ENCODE results near the gene PIK3AP1.

Gene PIK3AP1

GRCh38 chr10:96608805-96609204 lies 111.5 kb downstream of the PIK3AP1 start:
- Mint-ChIP-seq H3K36me3 (no peaks in the 10 kb centered on the region), H3K9me3 (no peaks in the 10 kb centered on the region), H3K27ac (no peak overlapping the region), H3K4me3 (no peak overlapping the region), H3K4me1 (peaks cover 11% of the 10 kb centered on the region), H3K27me3 (no peaks in the 10 kb centered on the region)

GRCh38 chr10:96608262-96608661 lies 112.1 kb downstream of the PIK3AP1 start:
- H3K36me3 Mint-ChIP-seq = no peaks in the 10 kb centered on the region
- no peaks in the 10 kb centered on the region for H3K27me3 Mint-ChIP-seq
- H3K4me3 Mint-ChIP-seq = no peak overlapping the region
- H3K27ac Mint-ChIP-seq = no peak overlapping the region
- H3K4me1 Mint-ChIP-seq = peaks cover 11% of the 10 kb centered on the region
- no peaks in the 10 kb centered on the region for H3K9me3 Mint-ChIP-seq

- no peaks in the 10 kb centered on the region for H3K9me3 Mint-ChIP-seq
- H3K27ac Mint-ChIP-seq = no peak overlapping the region
- no peaks in the 10 kb centered on the region for H3K27me3 Mint-ChIP-seq
- H3K4me1 Mint-ChIP-seq = peaks cover 11% of the 10 kb centered on the region
- H3K4me3 Mint-ChIP-seq = no peak overlapping the region
- no peaks in the 10 kb centered on the region for H3K36me3 Mint-ChIP-seq
Measured at GRCh38 chr10:96606946-96607345, 113.4 kb downstream of the PIK3AP1 start.

GRCh38 chr10:96606216-96606615 lies 114.1 kb downstream of the PIK3AP1 start:
- H3K27ac Mint-ChIP-seq = no peak overlapping the region
- H3K4me3 Mint-ChIP-seq = no peak overlapping the region
- H3K27me3 Mint-ChIP-seq = no peaks in the 10 kb centered on the region

GRCh38 chr10:96600337-96600736 lies 120.0 kb downstream of the PIK3AP1 start:
- Mint-ChIP-seq H3K36me3 (no peaks in the 10 kb centered on the region), H3K27me3 (no peaks in the 10 kb centered on the region), H3K27ac (no peak overlapping the region), H3K4me1 (no peaks in the 10 kb centered on the region), H3K4me3 (no peak overlapping the region), H3K9me3 (no peaks in the 10 kb centered on the region)

More at GRCh38 chr10:96606216-96606615, 114.1 kb downstream of the PIK3AP1 start:
- Mint-ChIP-seq H3K9me3 (no peaks in the 10 kb centered on the region), H3K36me3 (no peaks in the 10 kb centered on the region), H3K4me1 (peaks cover 11% of the 10 kb centered on the region)

- Mint-ChIP-seq H3K36me3 (no peaks in the 10 kb centered on the region), H3K4me3 (no peak overlapping the region), H3K4me1 (no peaks in the 10 kb centered on the region), H3K27ac (no peak overlapping the region), H3K27me3 (no peaks in the 10 kb centered on the region), H3K9me3 (no peaks in the 10 kb centered on the region)
Measured at GRCh38 chr10:96598846-96599245, 121.5 kb downstream of the PIK3AP1 start.

GRCh38 chr10:96596422-96597407 lies 123.6 kb downstream of the PIK3AP1 start:
- no peak overlapping the region for H3K4me3 Mint-ChIP-seq
- no peak overlapping the region for H3K27ac Mint-ChIP-seq
- no peaks in the 10 kb centered on the region for H3K36me3 Mint-ChIP-seq
- no peaks in the 10 kb centered on the region for H3K9me3 Mint-ChIP-seq
- H3K4me1 Mint-ChIP-seq = peaks cover 5% of the 10 kb centered on the region
- H3K27me3 Mint-ChIP-seq = no peaks in the 10 kb centered on the region

- H3K9me3 Mint-ChIP-seq = no peaks in the 10 kb centered on the region
Measured at GRCh38 chr10:96595741-96596140, 124.6 kb downstream of the PIK3AP1 start.

GRCh38 chr10:96591946-96592345 lies 128.4 kb downstream of the PIK3AP1 start:
- H3K4me1 Mint-ChIP-seq = peaks cover 12% of the 10 kb centered on the region
- no peaks in the 10 kb centered on the region for H3K27me3 Mint-ChIP-seq
- no peak overlapping the region for H3K4me3 Mint-ChIP-seq
- peak overlapping the region; percentile 52 for H3K27ac Mint-ChIP-seq
- H3K36me3 Mint-ChIP-seq = no peaks in the 10 kb centered on the region
- H3K9me3 Mint-ChIP-seq = no peaks in the 10 kb centered on the region

More at GRCh38 chr10:96595741-96596140, 124.6 kb downstream of the PIK3AP1 start:
- no peaks in the 10 kb centered on the region for H3K36me3 Mint-ChIP-seq
- H3K4me1 Mint-ChIP-seq = peaks cover 9% of the 10 kb centered on the region
- no peaks in the 10 kb centered on the region for H3K27me3 Mint-ChIP-seq
- no peak overlapping the region for H3K27ac Mint-ChIP-seq
- H3K4me3 Mint-ChIP-seq = no peak overlapping the region

- H3K9me3 Mint-ChIP-seq = no peaks in the 10 kb centered on the region
- no peak overlapping the region for H3K27ac Mint-ChIP-seq
- H3K4me1 Mint-ChIP-seq = peaks cover 27% of the 10 kb centered on the region
- H3K27me3 Mint-ChIP-seq = no peaks in the 10 kb centered on the region
- no peaks in the 10 kb centered on the region for H3K36me3 Mint-ChIP-seq
- no peak overlapping the region for H3K4me3 Mint-ChIP-seq
Measured at GRCh38 chr10:96588616-96589419, 131.5 kb downstream of the PIK3AP1 start.

- no peak overlapping the region for H3K27ac Mint-ChIP-seq
- no peaks in the 10 kb centered on the region for H3K36me3 Mint-ChIP-seq
- no peaks in the 10 kb centered on the region for H3K9me3 Mint-ChIP-seq
- H3K4me3 Mint-ChIP-seq = no peak overlapping the region
- H3K4me1 Mint-ChIP-seq = peaks cover 35% of the 10 kb centered on the region
- H3K27me3 Mint-ChIP-seq = no peaks in the 10 kb centered on the region
Measured at GRCh38 chr10:96588060-96588554, 132.2 kb downstream of the PIK3AP1 start.

GRCh38 chr10:96587264-96588059 lies 132.9 kb downstream of the PIK3AP1 start:
- no peak overlapping the region for H3K27ac Mint-ChIP-seq
- H3K4me1 Mint-ChIP-seq = peaks cover 41% of the 10 kb centered on the region
- no peak overlapping the region for H3K4me3 Mint-ChIP-seq
- H3K9me3 Mint-ChIP-seq = no peaks in the 10 kb centered on the region
- H3K27me3 Mint-ChIP-seq = no peaks in the 10 kb centered on the region
- H3K36me3 Mint-ChIP-seq = no peaks in the 10 kb centered on the region

GRCh38 chr10:96586419-96587263 lies 133.7 kb downstream of the PIK3AP1 start, which contains the start of gene TM9SF3:
Gene TM9SF3, minus strand, starts transcription at chr10:96587012. Its CDS starts 177 bp downstream, at chr10:96586835.
- H3K4me3 Mint-ChIP-seq = peak within 1 kb of the TSS; percentile 98
- H3K36me3 Mint-ChIP-seq = no peaks in the 10 kb centered on the region
- H3K4me1 Mint-ChIP-seq = peaks cover 43% of the 10 kb centered on the region
- H3K27me3 Mint-ChIP-seq = no peaks in the 10 kb centered on the region
- H3K27ac Mint-ChIP-seq = peak within 1 kb of the TSS; percentile 95
- no peaks in the 10 kb centered on the region for H3K9me3 Mint-ChIP-seq

- peak overlapping the region; percentile 95 for H3K27ac Mint-ChIP-seq
- no peaks in the 10 kb centered on the region for H3K36me3 Mint-ChIP-seq
- H3K27me3 Mint-ChIP-seq = no peaks in the 10 kb centered on the region
- H3K4me1 Mint-ChIP-seq = peaks cover 48% of the 10 kb centered on the region
- H3K9me3 Mint-ChIP-seq = no peaks in the 10 kb centered on the region
- peak overlapping the region; percentile 98 for H3K4me3 Mint-ChIP-seq
Measured at GRCh38 chr10:96585736-96586418, 134.4 kb downstream of the PIK3AP1 start.
